ENCODE data around the gene USP7.
"Not testable (repeated sequence)": the region's sequence is repeated elsewhere in the genome, so short reads cannot be mapped to it uniquely, and the experiment has no call there.

The USP7 gene

DNA sequence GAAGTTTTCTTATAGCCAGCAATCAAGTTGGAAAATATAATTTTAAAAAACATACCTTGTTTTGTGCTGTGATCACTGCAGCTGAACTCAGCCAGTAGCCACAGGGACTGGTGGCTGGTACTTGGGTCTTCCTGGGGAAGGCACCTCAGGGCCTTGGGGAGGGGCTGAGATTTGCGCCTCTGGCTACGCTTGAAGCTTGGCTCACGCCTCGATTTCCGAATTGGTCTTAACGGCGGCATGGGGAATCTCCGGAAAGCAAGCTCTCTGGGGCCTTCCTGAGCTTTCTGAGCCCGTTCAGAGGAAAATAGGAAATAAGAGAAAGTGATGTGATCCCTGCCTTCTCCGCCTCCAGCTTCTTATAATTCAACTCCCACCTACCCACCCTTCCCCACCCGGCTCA is 11.3 kb upstream of the USP7 start:
- no peaks in the 10 kb centered on the region for H3K4me1 ChIP-seq (ENCODE audit: low read length)
- no peak for DNase-seq
- H3K9ac ChIP-seq (ENCODE audit: low read length) = no peak overlapping the region
- H2AFZ ChIP-seq (ENCODE audit: low read length) = no peak overlapping the region
- no peaks in the 10 kb centered on the region for H3K36me3 ChIP-seq (replicated peaks; ENCODE audit: insufficient read depth, low read length)
- H3K9me3 ChIP-seq (replicated peaks; ENCODE audit: insufficient read depth, low read length) = no peaks in the 10 kb centered on the region
- TF ChIP-seq CTCF (IDR thresholded peaks at IDR 0.05; ENCODE audit: low read length) (no peak), EZH2phosphoT487 (IDR thresholded peaks at IDR 0.05; ENCODE audit: low read length) (no peak), EZH2 (optimal IDR thresholded peaks at IDR 0.05; ENCODE audit: low read depth, low read length) (no peak)
- H4K20me1 ChIP-seq (ENCODE audit: insufficient read depth, low read length) = no peaks in the 10 kb centered on the region
- H3K79me2 ChIP-seq (ENCODE audit: low read length) = no peaks in the 10 kb centered on the region
- H3K4me2 ChIP-seq (ENCODE audit: low read depth, low read length) = no peak overlapping the region
- no peaks in the 10 kb centered on the region for H3K27me3 ChIP-seq (replicated peaks; ENCODE audit: insufficient read depth, low read length)
- no peak overlapping the region for H3K4me3 ChIP-seq (ENCODE audit: low read length)
- H3K27ac ChIP-seq (ENCODE audit: low read length) = no peak overlapping the region
- no peaks in the 10 kb centered on the region for H3K9me2 ChIP-seq (replicated peaks; ENCODE audit: insufficient read depth, low read length)
- no peaks in the 10 kb centered on the region for H3F3A ChIP-seq (ENCODE audit: insufficient read depth, low read length)

DNA sequence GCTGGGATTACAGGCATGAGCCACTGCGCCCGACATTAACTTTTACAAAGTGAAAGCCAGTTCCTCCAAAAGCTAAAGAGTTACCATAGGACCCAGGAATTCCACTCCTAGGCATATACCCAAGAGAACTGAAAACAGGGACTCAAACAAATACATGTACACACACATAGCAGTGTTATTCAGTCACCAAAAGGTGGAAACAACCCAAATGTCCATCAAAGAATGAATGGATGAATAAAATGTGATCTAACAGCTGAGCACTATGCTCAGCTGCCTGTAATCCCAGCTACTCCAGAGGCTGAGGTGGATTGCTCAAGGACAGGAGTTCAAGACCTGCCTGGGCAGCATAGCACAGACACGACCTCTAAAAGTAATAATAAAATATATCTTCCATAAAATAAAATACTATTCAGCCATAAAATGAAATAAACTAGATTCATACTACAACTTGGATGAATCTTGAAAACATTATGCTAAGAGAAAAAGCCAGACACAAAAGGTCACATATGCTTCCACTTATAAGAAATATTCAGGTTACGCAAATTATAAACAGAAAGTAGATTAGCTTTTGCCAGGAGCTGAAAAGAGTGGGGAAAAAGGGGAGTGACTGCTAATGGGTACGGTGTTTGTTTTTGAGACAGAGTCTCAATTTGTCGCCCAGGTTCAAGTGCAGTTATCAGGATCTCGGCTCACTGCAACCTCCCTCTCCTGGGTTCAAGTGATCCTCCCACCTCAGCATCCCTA is 9.3 kb upstream of the USP7 start:
- TF ChIP-seq CTCF (IDR thresholded peaks at IDR 0.05; ENCODE audit: low read length) (no peak), EZH2phosphoT487 (IDR thresholded peaks at IDR 0.05; ENCODE audit: low read length) (no peak), EZH2 (optimal IDR thresholded peaks at IDR 0.05; ENCODE audit: low read depth, low read length) (no peak)
- Histone ChIP-seq H3K27me3 (replicated peaks; ENCODE audit: insufficient read depth, low read length) (no peaks in the 10 kb centered on the region), H3K4me2 (ENCODE audit: low read depth, low read length) (no peak overlapping the region), H3K9me2 (replicated peaks; ENCODE audit: insufficient read depth, low read length) (no peaks in the 10 kb centered on the region), H3K9me3 (replicated peaks; ENCODE audit: insufficient read depth, low read length) (no peaks in the 10 kb centered on the region), H3K9ac (ENCODE audit: low read length) (no peak overlapping the region), H3K4me1 (ENCODE audit: low read length) (no peaks in the 10 kb centered on the region), H3K36me3 (replicated peaks; ENCODE audit: insufficient read depth, low read length) (no peaks in the 10 kb centered on the region), H3K27ac (ENCODE audit: low read length) (no peak overlapping the region), H3K4me3 (ENCODE audit: low read length) (no peak overlapping the region), H4K20me1 (ENCODE audit: insufficient read depth, low read length) (no peaks in the 10 kb centered on the region), H3K79me2 (ENCODE audit: low read length) (no peaks in the 10 kb centered on the region), H3F3A (ENCODE audit: insufficient read depth, low read length) (no peaks in the 10 kb centered on the region), H2AFZ (ENCODE audit: low read length) (no peak overlapping the region)
- DNase-seq = no peak

DNA sequence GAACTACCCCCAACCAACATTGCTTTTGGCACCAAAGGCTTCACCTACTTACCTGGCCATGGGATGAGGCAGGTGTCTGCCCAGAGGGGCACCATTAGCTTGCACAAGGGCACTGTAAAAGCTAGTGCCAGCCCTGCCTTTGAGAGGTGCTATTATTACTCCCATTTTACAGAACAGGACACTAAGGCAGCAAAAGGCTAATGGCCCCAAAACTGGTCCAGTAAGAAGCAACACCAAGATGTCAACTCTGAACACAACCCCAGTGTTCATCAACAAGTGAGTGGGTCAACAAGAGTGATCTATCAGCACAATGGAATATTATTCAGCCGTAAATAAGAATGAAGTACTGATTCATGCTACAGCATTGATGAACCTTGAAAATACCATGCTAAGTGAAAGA is 7.7 kb upstream of the USP7 start:
- Histone ChIP-seq H3K27ac (ENCODE audit: low read length) (no peak overlapping the region), H3K4me1 (ENCODE audit: low read length) (no peaks in the 10 kb centered on the region), H3K27me3 (replicated peaks; ENCODE audit: insufficient read depth, low read length) (no peaks in the 10 kb centered on the region), H3F3A (ENCODE audit: insufficient read depth, low read length) (no peaks in the 10 kb centered on the region), H3K9ac (ENCODE audit: low read length) (no peak overlapping the region), H3K9me2 (replicated peaks; ENCODE audit: insufficient read depth, low read length) (no peaks in the 10 kb centered on the region), H2AFZ (ENCODE audit: low read length) (no peak overlapping the region), H3K36me3 (replicated peaks; ENCODE audit: insufficient read depth, low read length) (no peaks in the 10 kb centered on the region), H4K20me1 (ENCODE audit: insufficient read depth, low read length) (no peaks in the 10 kb centered on the region), H3K9me3 (replicated peaks; ENCODE audit: insufficient read depth, low read length) (no peaks in the 10 kb centered on the region), H3K4me2 (ENCODE audit: low read depth, low read length) (no peak overlapping the region), H3K4me3 (ENCODE audit: low read length) (no peak overlapping the region), H3K79me2 (ENCODE audit: low read length) (no peaks in the 10 kb centered on the region)
- DNase-seq = no peak
- TF ChIP-seq EZH2 (optimal IDR thresholded peaks at IDR 0.05; ENCODE audit: low read depth, low read length) = no peak
- no peak for TF ChIP-seq EZH2phosphoT487 (IDR thresholded peaks at IDR 0.05; ENCODE audit: low read length)
- no peak for TF ChIP-seq CTCF (IDR thresholded peaks at IDR 0.05; ENCODE audit: low read length)

- H3F3A ChIP-seq (ENCODE audit: insufficient read depth, low read length); H3K27me3 ChIP-seq (replicated peaks; ENCODE audit: insufficient read depth, low read length); H3K9me3 ChIP-seq (replicated peaks; ENCODE audit: insufficient read depth, low read length); H3K79me2 ChIP-seq (ENCODE audit: low read length); DNase-seq; H3K4me1 ChIP-seq (ENCODE audit: low read length); H3K9ac ChIP-seq (ENCODE audit: low read length); H4K20me1 ChIP-seq (ENCODE audit: insufficient read depth, low read length); H3K4me2 ChIP-seq (ENCODE audit: low read depth, low read length); H2AFZ ChIP-seq (ENCODE audit: low read length); H3K36me3 ChIP-seq (replicated peaks; ENCODE audit: insufficient read depth, low read length); H3K9me2 ChIP-seq (replicated peaks; ENCODE audit: insufficient read depth, low read length); H3K4me3 ChIP-seq (ENCODE audit: low read length); H3K27ac ChIP-seq (ENCODE audit: low read length): not testable (repeated sequence)
Measured at GRCh38 chr16:8969202-8969897, 5.6 kb upstream of the USP7 start.

DNA sequence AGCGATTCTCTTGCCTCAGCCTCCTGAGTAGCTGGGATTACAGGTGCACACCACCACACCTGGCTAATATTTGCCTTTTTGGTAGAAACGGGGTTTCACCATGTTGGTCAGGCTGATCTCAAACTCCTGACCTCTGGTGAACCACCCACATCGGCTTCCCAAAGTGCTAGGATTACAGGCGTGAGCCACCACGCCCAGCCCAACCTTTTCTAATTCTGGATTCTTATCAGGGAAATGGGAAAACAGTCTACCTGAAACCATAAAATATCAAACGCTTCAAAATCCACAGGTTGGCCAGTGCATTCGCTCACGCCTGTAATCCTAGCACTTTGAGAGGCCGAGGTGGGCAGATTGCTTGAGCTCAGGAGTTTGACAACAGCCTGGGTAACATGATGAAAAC is 4.3 kb upstream of the USP7 start:
- H4K20me1 ChIP-seq (ENCODE audit: insufficient read depth, low read length) = not testable (repeated sequence)

More for the DNA sequence above, 4.3 kb upstream of the USP7 start:
- H3K9me2 ChIP-seq (replicated peaks; ENCODE audit: insufficient read depth, low read length); DNase-seq; H3K27ac ChIP-seq (ENCODE audit: low read length); H3K9me3 ChIP-seq (replicated peaks; ENCODE audit: insufficient read depth, low read length); H3K4me1 ChIP-seq (ENCODE audit: low read length); H2AFZ ChIP-seq (ENCODE audit: low read length); H3K9ac ChIP-seq (ENCODE audit: low read length); H3K4me3 ChIP-seq (ENCODE audit: low read length); H3K27me3 ChIP-seq (replicated peaks; ENCODE audit: insufficient read depth, low read length); H3K4me2 ChIP-seq (ENCODE audit: low read depth, low read length); H3K36me3 ChIP-seq (replicated peaks; ENCODE audit: insufficient read depth, low read length); H3F3A ChIP-seq (ENCODE audit: insufficient read depth, low read length): not testable (repeated sequence)
- H3K79me2 ChIP-seq (ENCODE audit: low read length) = peaks cover 10% of the 10 kb centered on the region
